CD14-positive monocyte (primary cell): ENCODE data around the gene QSOX1. TPM values are rescaled to one million over a fixed set of nuclear protein-coding genes. Genes with fewer than 3 reads are reported as not detected.

Experiments
- DNase-seq, 3 donors: peaks; one replicate each; pipeline ENCODE4 v3.0.0-alpha.2; 2011 to 2022
- H2AFZ ChIP-seq: 2 replicates; pipeline ENCODE4 v1.6.0; 2012; ENCODE audit warnings: mild to moderate bottlenecking, low read depth, low read length, inconsistent platforms; ENCODE audit not compliant: insufficient read depth, poor library complexity, severe bottlenecking
- H3K27ac ChIP-seq, 2 donors: 1 replicate in 1 of 2; 2 replicates in 1 of 2; pipeline ENCODE4 v1.5.1; 2012 to 2013; ENCODE audit warnings: low read length in 2 of 2, control low read depth in 1 of 2, inconsistent platforms in 1 of 2, low read depth in 1 of 2, mild to moderate bottlenecking in 1 of 2
- H3K27me3 ChIP-seq, 2 donors: one replicate each; pipeline versions ENCODE4 v1.6.0 to v1.6.1; 2011 to 2013; ENCODE audit warnings: low read length in 2 of 2; ENCODE audit not compliant: control insufficient read depth in 2 of 2, insufficient read depth in 2 of 2
- H3K36me3 ChIP-seq, 2 donors: replicated peaks in 1 of 2; 1 replicate in 1 of 2; 2 replicates in 1 of 2; pipeline versions ENCODE4 v1.5.1 to v1.6.1; 2012 to 2013; ENCODE audit warnings: low read length in 2 of 2, control low read depth in 1 of 2, inconsistent platforms in 1 of 2, mild to moderate bottlenecking in 1 of 2; ENCODE audit not compliant: insufficient read depth in 2 of 2, control insufficient read depth in 1 of 2
- H3K4me1 ChIP-seq, 2 donors: 1 replicate in 1 of 2; 2 replicates in 1 of 2; pipeline versions ENCODE4 v1.5.1 to v1.6.1; 2012 to 2013; ENCODE audit warnings: low read length in 2 of 2, control low read depth in 1 of 2, inconsistent platforms in 1 of 2, mild to moderate bottlenecking in 1 of 2, moderate library complexity in 1 of 2; ENCODE audit not compliant: insufficient read depth in 2 of 2, control insufficient read depth in 1 of 2
- H3K4me2 ChIP-seq: replicated peaks from 2 replicates; pipeline ENCODE3; 2012; ENCODE audit warnings: low read length, moderate library complexity, mild to moderate bottlenecking; ENCODE audit not compliant: poor library complexity, severe bottlenecking; ENCODE audit errors: extremely low read depth
- H3K4me3 ChIP-seq, 3 experiments: fragments of 200-600 bp in 1 of 3; sonication (generic) in 1 of 3; replicated peaks in 1 of 3; 1 replicate in 2 of 3; 2 replicates in 1 of 3; pipeline ENCODE4 v1.5.1; 2011 to 2013; ENCODE audit warnings: low read length in 3 of 3, mild to moderate bottlenecking in 3 of 3, control low read depth in 2 of 3, low read depth in 2 of 3, inconsistent platforms in 1 of 3, moderate library complexity in 1 of 3
- H3K79me2 ChIP-seq: 2 replicates; pipeline ENCODE4 v1.6.0; 2012; ENCODE audit warnings: mild to moderate bottlenecking, control low read depth, inconsistent platforms, low read length, moderate library complexity; ENCODE audit not compliant: insufficient read depth
- H3K9ac ChIP-seq: 2 replicates; pipeline ENCODE4 v1.6.0; 2017; ENCODE audit warnings: low read length, mild to moderate bottlenecking; ENCODE audit not compliant: insufficient read depth, poor library complexity, severe bottlenecking
- H3K9me3 ChIP-seq, 2 donors: replicated peaks in 1 of 2; 1 replicate in 1 of 2; 2 replicates in 1 of 2; pipeline versions ENCODE4 v1.5.1 to v1.6.1; 2012 to 2013; ENCODE audit warnings: low read length in 2 of 2, control low read depth in 1 of 2; ENCODE audit not compliant: control insufficient read depth in 1 of 2, insufficient read depth in 1 of 2
- H4K20me1 ChIP-seq: 2 replicates; pipeline ENCODE4 v1.6.0; 2012; ENCODE audit warnings: mild to moderate bottlenecking, low read length, control low read depth, moderate library complexity; ENCODE audit not compliant: insufficient read depth
- H3K27ac Mint-ChIP-seq, 7 donors: one replicate each; pipeline ENCODE4 v1.8.0; 2020; ENCODE audit warnings: mild to moderate bottlenecking in 7 of 7, mixed read lengths in 7 of 7, moderate library complexity in 6 of 7, inconsistent platforms in 2 of 7
- H3K27me3 Mint-ChIP-seq, 3 donors: one replicate each; pipeline ENCODE4 v1.8.0; 2021 to 2022; ENCODE audit warnings: low read depth in 3 of 3, mild to moderate bottlenecking in 3 of 3, mixed read lengths in 3 of 3, moderate library complexity in 3 of 3, inconsistent platforms in 1 of 3
- H3K36me3 Mint-ChIP-seq, 2 donors: one replicate each; pipeline ENCODE4 v1.8.0; 2020; ENCODE audit warnings: mixed read lengths in 2 of 2, inconsistent platforms in 1 of 2, mild to moderate bottlenecking in 1 of 2
- H3K4me1 Mint-ChIP-seq: one replicate; pipeline ENCODE4 v1.8.0; 2020; ENCODE audit warnings: mild to moderate bottlenecking, mixed read lengths
- H3K4me3 Mint-ChIP-seq, 2 donors: one replicate each; pipeline ENCODE4 v1.8.0; 2020; ENCODE audit warnings: mild to moderate bottlenecking in 2 of 2, mixed read lengths in 2 of 2, moderate library complexity in 1 of 2
- H3K9me3 Mint-ChIP-seq, 7 donors: one replicate each; pipeline ENCODE4 v1.8.0; 2020 to 2022; ENCODE audit warnings: mixed read lengths in 7 of 7, mild to moderate bottlenecking in 6 of 7, moderate library complexity in 6 of 7, inconsistent platforms in 2 of 7
- CTCF ChIP-seq: fragments of 200-600 bp; IDR thresholded peaks from one replicate; pipeline ENCODE4 v1.8.0; 2022; ENCODE audit warnings: antibody characterized with exemption, mild to moderate bottlenecking
- WGBS: methylation state at CpG from one replicate; pipeline ENCODE4 v1.1.5; 2013; ENCODE audit warnings: missing lambda C conversion rate; ENCODE audit not compliant: insufficient coverage; 5-methylcytosine and 5-hydroxymethylcytosine counted together
- intact Hi-C, 2 donors: fragments of 100-400 bp; cut with micrococcal nuclease; formaldehyde crosslinking; loops; one replicate each; pipeline versions ENCODE4 v1.15.0 to v1.15.1; 2023
- polyA plus RNA-seq, 3 donors: library from polyadenylated mRNA; depleted of rRNA in 1 of 3; unstranded in 2 of 3; stranded (reverse) in 1 of 3; fragments of 300-500 nt in 2 of 3; fragments of >200 nt in 1 of 3; fragmentation: Illumina TruSeq in 2 of 3; gene quantifications; 1 replicate in 2 of 3; 2 replicates in 1 of 3; pipeline ENCODE4 v1.2.3, GENCODE V29; 2012 to 2021

QSOX1 gene
- polyA plus RNA-seq, 3 donors = 34.5 to 86.5 (median 35.8) TPM

GRCh38 chr1:180190091-180190490, 35.4 kb downstream of the QSOX1 start:
- WGBS = 93% methylated on average over 4 of the region's 5 CpGs
- H3K27ac ChIP-seq = no peak overlapping the region
- no peaks in the 10 kb centered on the region for H3K9me3 ChIP-seq
- H3K4me3 ChIP-seq = no peak overlapping the region
- H3K9ac ChIP-seq = no peak overlapping the region
- Mint-ChIP-seq H3K4me3 (no peak overlapping the region), H3K36me3 (peaks cover 92 to 99% of the 10 kb centered on the region in 2 donors), H3K27me3 (peaks cover 0 to 2% (median 0%) of the 10 kb centered on the region in 3 donors), H3K9me3 (no peaks in the 10 kb centered on the region), H3K4me1 (peaks cover 4% of the 10 kb centered on the region), H3K27ac (peak overlapping the region in 3 of 7 donors; percentile 1 to 37 (median 10))
- no peaks in the 10 kb centered on the region for H3K27me3 ChIP-seq
- no peaks in the 10 kb centered on the region for H3K4me1 ChIP-seq
- peaks cover 95 to 99% of the 10 kb centered on the region in 2 donors for H3K36me3 ChIP-seq
- intact Hi-C loops = no loop called here
- no peak for TF ChIP-seq CTCF
- peaks cover 4% of the 10 kb centered on the region for H4K20me1 ChIP-seq
- no peak for DNase-seq
- no peaks in the 10 kb centered on the region for H3K79me2 ChIP-seq
- H2AFZ ChIP-seq = no peak overlapping the region
- H3K4me2 ChIP-seq = no peak overlapping the region

- H3K9me3 Mint-ChIP-seq = peaks cover 0 to 1% (median 0%) of the 10 kb centered on the region in 7 donors
- peaks cover 4% of the 10 kb centered on the region for H3K4me1 Mint-ChIP-seq
- no peak for DNase-seq
- H3K27me3 ChIP-seq = no peaks in the 10 kb centered on the region
- H3K27ac Mint-ChIP-seq = peak overlapping the region in 3 of 7 donors; percentile 23 to 55 (median 38)
- H3K27ac ChIP-seq = no peak overlapping the region
- no peak overlapping the region for H3K4me2 ChIP-seq
- no peak overlapping the region for H2AFZ ChIP-seq
- H3K36me3 ChIP-seq = peaks cover 95 to 99% of the 10 kb centered on the region in 2 donors
- H3K9ac ChIP-seq = no peak overlapping the region
- H3K79me2 ChIP-seq = no peaks in the 10 kb centered on the region
- H3K36me3 Mint-ChIP-seq = peaks cover 90 to 99% of the 10 kb centered on the region in 2 donors
- no peak overlapping the region for H3K4me3 Mint-ChIP-seq
- peaks cover 4% of the 10 kb centered on the region for H4K20me1 ChIP-seq
- no peak for TF ChIP-seq CTCF
- no peak overlapping the region for H3K4me3 ChIP-seq
- WGBS = 73% methylated on average over 7 of the region's 7 CpGs
- no peaks in the 10 kb centered on the region for H3K9me3 ChIP-seq
- no peaks in the 10 kb centered on the region for H3K4me1 ChIP-seq
- peaks cover 0 to 2% (median 0%) of the 10 kb centered on the region in 3 donors for H3K27me3 Mint-ChIP-seq
- intact Hi-C loops = no loop called here
Observed at GRCh38 chr1:180192172-180192571, 37.5 kb downstream of the QSOX1 start.
